ENCODE measurements around the gene FAM98A.

DNA sequence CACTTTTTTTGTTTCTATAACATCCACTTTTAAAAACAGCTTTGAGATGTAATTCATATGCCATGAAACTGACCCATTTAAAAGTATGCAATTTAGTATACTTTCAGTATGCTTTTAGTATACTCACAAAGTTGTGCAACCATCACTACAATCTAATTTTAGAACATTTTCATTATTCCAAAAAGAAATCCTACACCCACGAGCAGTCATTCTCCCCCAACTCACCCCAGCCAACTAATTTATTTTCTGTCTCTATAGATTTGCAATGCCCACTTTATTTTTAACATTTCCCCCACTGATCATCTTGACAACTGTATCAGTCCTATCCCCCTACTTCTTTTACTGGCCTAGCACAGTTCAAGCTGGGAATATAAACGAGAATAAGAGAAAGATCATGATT lies 39.1 kb downstream of the FAM98A start:
- TF ChIP-seq, protein P1, sequence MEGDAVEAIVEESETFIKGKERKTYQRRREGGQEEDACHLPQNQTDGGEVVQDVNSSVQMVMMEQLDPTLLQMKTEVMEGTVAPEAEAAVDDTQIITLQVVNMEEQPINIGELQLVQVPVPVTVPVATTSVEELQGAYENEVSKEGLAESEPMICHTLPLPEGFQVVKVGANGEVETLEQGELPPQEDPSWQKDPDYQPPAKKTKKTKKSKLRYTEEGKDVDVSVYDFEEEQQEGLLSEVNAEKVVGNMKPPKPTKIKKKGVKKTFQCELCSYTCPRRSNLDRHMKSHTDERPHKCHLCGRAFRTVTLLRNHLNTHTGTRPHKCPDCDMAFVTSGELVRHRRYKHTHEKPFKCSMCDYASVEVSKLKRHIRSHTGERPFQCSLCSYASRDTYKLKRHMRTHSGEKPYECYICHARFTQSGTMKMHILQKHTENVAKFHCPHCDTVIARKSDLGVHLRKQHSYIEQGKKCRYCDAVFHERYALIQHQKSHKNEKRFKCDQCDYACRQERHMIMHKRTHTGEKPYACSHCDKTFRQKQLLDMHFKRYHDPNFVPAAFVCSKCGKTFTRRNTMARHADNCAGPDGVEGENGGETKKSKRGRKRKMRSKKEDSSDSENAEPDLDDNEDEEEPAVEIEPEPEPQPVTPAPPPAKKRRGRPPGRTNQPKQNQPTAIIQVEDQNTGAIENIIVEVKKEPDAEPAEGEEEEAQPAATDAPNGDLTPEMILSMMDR (IDR thresholded peaks at IDR 0.05; ENCODE audit: insufficient read depth, low read length): no peak
- TF ChIP-seq POLR2AphosphoS5 (IDR thresholded peaks at IDR 0.05; ENCODE audit: low read depth): no peak
- no peak for TF ChIP-seq SPI1 (IDR thresholded peaks at IDR 0.05; ENCODE audit: borderline replicate concordance, low read depth)
- TF ChIP-seq GABPA (IDR thresholded peaks at IDR 0.05; ENCODE audit: low read depth): no peak

All from HL-60 (cell line).